Omental fat pad (tissue), 4 donors: Measurements from ENCODE around the gene GIT2. TPM values are rescaled to one million over a fixed set of nuclear protein-coding genes. Genes with fewer than 3 reads are reported as not detected.
A peak's percentile ranks its signal among the peaks of the same experiment; 100 is the strongest.

Experiments
- ATAC-seq: fragments of 150-250 bp; one replicate; pipeline ENCODE4 v1.9.1; 2016; ENCODE audit warnings: mild to moderate bottlenecking, moderate library complexity; ENCODE audit not compliant: low FRiP score
- DNase-seq: peaks from one replicate; pipeline ENCODE4 v3.0.0-alpha.2; 2019; ENCODE audit warnings: low spot score
- total RNA-seq, 4 donors: library from RNA; depleted of rRNA; stranded (reverse); fragments of >200 nt; gene quantifications; one replicate each; pipeline ENCODE4 v1.1.0, GENCODE V29; 2016
- TF ChIP-seq, protein P1 (sequence below), 3 donors: fragments of 450-650 bp; IDR thresholded peaks; one replicate each; pipeline ENCODE4 v1.5.1; 2016 to 2017; ENCODE audit warnings: antibody characterized with exemption in 3 of 3, mild to moderate bottlenecking in 3 of 3, moderate library complexity in 2 of 3

The GIT2 gene
- total RNA-seq, 4 donors from 2014 or later: 28.7 to 77.2 (median 47.0) TPM

DNA sequence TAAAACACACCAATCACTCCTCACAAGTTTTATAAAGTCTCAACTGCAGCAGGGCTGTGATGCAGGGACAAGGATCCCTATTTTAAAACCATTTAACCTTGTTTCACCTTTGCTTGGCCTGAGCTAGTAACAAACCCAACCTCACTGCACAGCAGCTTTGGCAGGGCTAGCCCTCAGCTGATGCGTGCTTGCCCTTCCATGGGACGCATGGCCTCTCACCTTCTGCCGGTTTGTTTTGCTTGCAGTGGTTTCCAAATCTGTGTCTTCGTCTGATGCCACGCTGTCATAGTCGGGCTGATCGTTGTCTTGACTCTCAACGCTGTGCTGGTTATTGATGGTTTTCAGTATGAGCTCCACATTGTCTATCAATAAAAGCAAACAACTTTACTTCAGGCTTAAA is 43.3 kb downstream of the GIT2 start:
- no peak for ATAC-seq
- TF ChIP-seq, protein P1, sequence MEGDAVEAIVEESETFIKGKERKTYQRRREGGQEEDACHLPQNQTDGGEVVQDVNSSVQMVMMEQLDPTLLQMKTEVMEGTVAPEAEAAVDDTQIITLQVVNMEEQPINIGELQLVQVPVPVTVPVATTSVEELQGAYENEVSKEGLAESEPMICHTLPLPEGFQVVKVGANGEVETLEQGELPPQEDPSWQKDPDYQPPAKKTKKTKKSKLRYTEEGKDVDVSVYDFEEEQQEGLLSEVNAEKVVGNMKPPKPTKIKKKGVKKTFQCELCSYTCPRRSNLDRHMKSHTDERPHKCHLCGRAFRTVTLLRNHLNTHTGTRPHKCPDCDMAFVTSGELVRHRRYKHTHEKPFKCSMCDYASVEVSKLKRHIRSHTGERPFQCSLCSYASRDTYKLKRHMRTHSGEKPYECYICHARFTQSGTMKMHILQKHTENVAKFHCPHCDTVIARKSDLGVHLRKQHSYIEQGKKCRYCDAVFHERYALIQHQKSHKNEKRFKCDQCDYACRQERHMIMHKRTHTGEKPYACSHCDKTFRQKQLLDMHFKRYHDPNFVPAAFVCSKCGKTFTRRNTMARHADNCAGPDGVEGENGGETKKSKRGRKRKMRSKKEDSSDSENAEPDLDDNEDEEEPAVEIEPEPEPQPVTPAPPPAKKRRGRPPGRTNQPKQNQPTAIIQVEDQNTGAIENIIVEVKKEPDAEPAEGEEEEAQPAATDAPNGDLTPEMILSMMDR (IDR thresholded peaks at IDR 0.05): no peak

DNA sequence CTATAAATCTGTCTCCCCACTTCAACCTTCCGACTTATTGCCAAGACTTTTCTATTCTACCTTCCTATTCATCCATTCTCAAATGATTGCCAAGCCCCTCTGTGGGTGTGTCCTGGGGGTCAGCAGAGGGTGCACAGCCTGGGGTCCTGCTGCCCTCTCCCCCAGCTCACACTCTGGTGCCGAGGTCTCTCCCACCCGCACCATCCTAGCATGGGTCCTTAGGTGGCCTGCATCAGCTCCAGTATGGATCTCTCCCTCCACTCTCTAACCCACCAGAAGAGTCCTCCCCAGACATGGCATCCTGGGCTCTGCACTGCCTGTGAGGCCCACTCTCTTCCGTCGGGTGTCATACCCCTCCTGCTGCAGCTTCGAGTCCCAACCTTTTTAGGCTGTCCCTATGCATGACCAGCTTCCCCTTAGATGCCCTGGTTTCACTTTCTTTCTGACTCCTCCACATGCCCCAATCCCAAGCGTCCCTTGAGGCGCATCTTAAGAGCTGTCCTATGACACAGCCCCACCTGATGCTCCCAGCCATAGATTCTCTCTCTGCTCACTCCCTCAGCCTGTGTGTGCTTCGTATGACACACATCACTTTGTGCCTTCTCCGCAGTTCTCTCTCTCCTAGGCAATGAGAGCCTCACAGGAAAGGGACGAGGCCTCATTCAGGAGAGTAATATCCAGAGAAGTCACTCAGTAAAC is 43.9 kb downstream of the GIT2 start:
- DNase-seq (no peak), ATAC-seq (no peak)
- TF ChIP-seq, protein P1 (IDR thresholded peaks at IDR 0.05): no peak

More for the DNA sequence above, 43.3 kb downstream of the GIT2 start:
- no peak for DNase-seq

DNA sequence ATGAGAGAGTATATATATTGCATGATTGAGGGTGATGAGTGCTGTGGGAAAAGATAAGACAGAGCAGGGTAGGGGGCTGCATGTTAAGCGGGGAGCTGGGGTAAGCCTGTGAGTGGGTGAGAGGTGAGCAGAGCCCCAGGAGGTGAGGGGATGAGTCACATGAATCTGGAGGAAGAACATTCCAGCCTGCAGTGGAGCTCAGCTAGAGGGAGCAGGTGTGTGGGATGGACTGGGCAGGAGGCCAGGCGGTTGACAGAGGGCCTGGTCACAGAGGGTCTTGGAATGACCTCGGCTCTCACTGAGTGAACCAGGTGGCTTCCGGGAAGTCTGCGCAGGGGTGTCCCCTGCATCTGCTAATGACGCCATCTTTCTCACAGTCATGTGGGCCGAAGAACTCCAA is 44.4 kb downstream of the GIT2 start:
- TF ChIP-seq, protein P1 (IDR thresholded peaks at IDR 0.05): no peak
- no peak for DNase-seq
- ATAC-seq: peak; percentile 67

DNA sequence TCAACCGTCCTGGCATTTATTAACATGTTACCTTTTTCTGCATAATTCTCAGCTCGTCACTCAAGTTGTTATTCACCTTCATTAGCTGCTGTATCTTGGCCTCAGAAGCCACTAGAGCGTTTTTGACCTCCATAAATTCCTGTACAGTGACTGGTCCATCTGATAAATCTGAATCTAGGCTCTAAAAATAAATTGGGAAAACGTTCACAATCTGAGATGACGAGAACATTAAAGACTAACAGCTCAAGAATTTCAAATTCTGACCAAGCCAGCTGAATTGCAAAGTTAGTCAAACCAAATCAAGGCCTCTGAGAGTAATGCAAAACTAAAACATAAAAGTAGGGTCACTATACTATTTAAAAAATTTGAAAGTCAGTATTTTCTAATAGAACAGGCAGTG is 45.0 kb downstream of the GIT2 start:
- DNase-seq (no peak), ATAC-seq (peak; percentile 11)
- TF ChIP-seq, protein P1 (IDR thresholded peaks at IDR 0.05): no peak

DNA sequence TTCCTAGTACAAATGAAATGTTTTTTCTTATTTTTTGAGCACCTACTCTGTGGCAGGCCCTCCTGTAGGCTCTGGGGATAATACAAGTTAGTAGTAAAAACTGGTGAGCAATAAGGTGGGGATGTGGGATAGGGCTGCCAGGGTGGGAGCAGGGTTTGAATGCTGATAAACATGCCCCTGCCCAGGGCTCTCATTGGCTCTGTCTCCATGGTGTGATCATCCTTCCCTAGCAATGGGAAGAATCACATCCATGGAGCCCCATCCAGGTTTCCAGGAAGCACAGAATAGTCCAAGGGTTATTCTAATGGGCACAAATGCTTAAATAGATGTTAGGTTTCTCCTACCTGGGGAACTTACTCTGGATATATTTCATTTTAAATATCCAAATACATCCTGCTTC is 45.5 kb downstream of the GIT2 start:
- DNase-seq (no peak), ATAC-seq (no peak)
- TF ChIP-seq, protein P1 (IDR thresholded peaks at IDR 0.05): no peak

DNA sequence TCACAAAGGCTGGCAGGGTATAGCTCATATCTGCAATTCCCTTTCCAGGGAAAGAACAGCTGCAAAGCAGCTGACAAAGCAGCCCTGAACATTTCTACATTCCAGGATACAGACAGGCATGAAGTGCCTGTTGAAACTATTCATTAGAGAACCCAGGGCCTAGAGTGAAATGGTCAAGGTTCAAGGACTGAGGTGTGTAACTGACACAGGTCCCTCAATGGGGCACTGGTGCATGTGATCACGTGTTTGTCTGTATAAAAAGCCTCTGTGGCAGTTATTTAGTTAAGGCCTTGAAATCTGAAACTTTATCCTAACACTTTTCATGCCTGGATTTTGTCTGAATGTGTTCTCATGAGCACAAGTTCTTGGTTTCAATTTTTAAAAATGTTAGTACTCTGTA is 47.1 kb downstream of the GIT2 start:
- DNase-seq (no peak), ATAC-seq (no peak)
- TF ChIP-seq, protein P1 (IDR thresholded peaks at IDR 0.05): no peak

DNA sequence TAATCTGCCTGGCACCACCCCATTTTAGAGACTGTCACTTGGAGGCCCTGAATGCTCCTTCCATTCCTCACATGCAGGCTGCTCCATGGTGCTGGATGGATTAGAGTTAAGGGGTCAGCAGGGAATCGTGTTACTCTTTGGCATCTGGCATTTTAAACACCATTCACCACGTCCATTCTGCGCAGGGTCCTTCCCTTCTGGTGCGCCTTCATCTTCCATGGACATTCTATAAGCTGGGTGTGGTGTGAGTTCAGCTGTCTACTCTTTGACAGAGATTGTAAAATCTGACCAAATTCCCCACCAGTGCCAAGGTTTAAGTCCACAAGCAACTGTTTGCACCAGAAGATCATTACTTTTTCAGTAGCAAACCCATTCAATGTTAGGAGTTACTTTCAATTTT is 47.8 kb downstream of the GIT2 start:
- TF ChIP-seq, protein P1 (IDR thresholded peaks at IDR 0.05): no peak
- ATAC-seq (no peak), DNase-seq (no peak)
